T-cell (primary cell): ENCODE data around the gene CORO7. TPM values are rescaled to one million over a fixed set of nuclear protein-coding genes. Genes with fewer than 3 reads are reported as not detected.

ENCODE experiments used
- ATAC-seq, 4 experiments: fragments of 200-7000 bp in 3 of 4; fragments of 150-1000 bp in 1 of 4; cut with Tn5 transposase; replicated peaks in 1 of 4; 1 replicate in 3 of 4; 2 replicates in 1 of 4; pipeline ENCODE4 v1.10.0; 2021; ENCODE audit warnings: moderate library complexity in 3 of 4, mild to moderate bottlenecking in 2 of 4, moderate number of reproducible peaks in 1 of 4
- CTCF ChIA-PET, 2 donors: fragments of 300-600 bp; sonication (Branson Sonifier 250); formaldehyde crosslinking; loops; one replicate each; lab custom pipeline; 2022; ENCODE audit warnings: antibody characterized with exemption in 2 of 2; lab: Charles Lee
- POLR2A ChIA-PET, 2 donors: fragments of 300-600 bp; sonication (Branson Sonifier 250); formaldehyde crosslinking; loops; one replicate each; lab custom pipeline; 2022; ENCODE audit warnings: antibody characterized with exemption in 2 of 2; lab: Charles Lee
- DNase-seq, 35 experiments: peaks; one replicate each; pipeline versions ENCODE4 v3.0.0 to v3.0.0-alpha.2; 2013 to 2023
- H3K27ac ChIP-seq: one replicate; pipeline ENCODE4 v1.5.1; 2013; ENCODE audit warnings: low read length
- H3K27me3 ChIP-seq, 2 experiments: replicated peaks in 1 of 2; 1 replicate in 1 of 2; 2 replicates in 1 of 2; pipeline versions ENCODE4 v1.6.1 to v1.7.0; 2013; ENCODE audit warnings: low read length in 1 of 2, mixed read lengths in 1 of 2; ENCODE audit not compliant: control insufficient read depth in 2 of 2, insufficient read depth in 2 of 2; ENCODE audit errors: extremely low read depth in 1 of 2
- H3K36me3 ChIP-seq, 2 donors: 1 replicate in 1 of 2; 2 replicates in 1 of 2; pipeline versions ENCODE4 v1.6.1 to v1.7.0; 2013; ENCODE audit warnings: low read length in 1 of 2; ENCODE audit not compliant: control insufficient read depth in 2 of 2, insufficient read depth in 1 of 2; ENCODE audit errors: extremely low read depth in 1 of 2
- H3K4me1 ChIP-seq, 2 experiments: 1 replicate in 1 of 2; 2 replicates in 1 of 2; pipeline versions ENCODE4 v1.6.1 to v1.7.0; 2013; ENCODE audit warnings: low read length in 2 of 2, mixed read lengths in 1 of 2; ENCODE audit not compliant: insufficient read depth in 2 of 2, control insufficient read depth in 1 of 2; ENCODE audit errors: extremely low read depth in 1 of 2
- H3K4me3 ChIP-seq, 2 donors: 1 replicate in 1 of 2; 2 replicates in 1 of 2; pipeline versions ENCODE4 v1.5.1 to v1.7.0; 2013; ENCODE audit warnings: mild to moderate bottlenecking in 2 of 2, low read length in 1 of 2, moderate library complexity in 1 of 2; ENCODE audit not compliant: control insufficient read depth in 1 of 2; ENCODE audit errors: extremely low read depth in 1 of 2
- H3K9me3 ChIP-seq: 2 replicates; pipeline ENCODE4 v1.7.0; 2013
- H3K27ac Mint-ChIP-seq, 2 donors: one replicate each; pipeline ENCODE4 v1.8.0; 2020 to 2021; ENCODE audit warnings: mild to moderate bottlenecking in 2 of 2, mixed read lengths in 2 of 2
- H3K27me3 Mint-ChIP-seq, 2 donors: one replicate each; pipeline ENCODE4 v1.8.0; 2021 to 2022; ENCODE audit warnings: mixed read lengths in 2 of 2
- H3K36me3 Mint-ChIP-seq: one replicate; pipeline ENCODE4 v1.8.0; 2021; ENCODE audit warnings: mixed read lengths
- H3K4me1 Mint-ChIP-seq, 3 donors: one replicate each; pipeline ENCODE4 v1.8.0; 2020 to 2022; ENCODE audit warnings: mixed read lengths in 3 of 3, mild to moderate bottlenecking in 1 of 3
- H3K4me3 Mint-ChIP-seq, 3 donors: one replicate each; pipeline ENCODE4 v1.8.0; 2020 to 2022; ENCODE audit warnings: mild to moderate bottlenecking in 3 of 3, mixed read lengths in 3 of 3, moderate library complexity in 3 of 3
- H3K9me3 Mint-ChIP-seq, 3 donors: one replicate each; pipeline ENCODE4 v1.8.0; 2020 to 2022; ENCODE audit warnings: mixed read lengths in 3 of 3
- WGBS: methylation state at CpG from one replicate; pipeline ENCODE4 v1.1.5; 2013; ENCODE audit warnings: missing lambda C conversion rate; ENCODE audit not compliant: insufficient coverage; 5-methylcytosine and 5-hydroxymethylcytosine counted together
- total RNA-seq, 35 experiments: library from RNA in 6 of 35; stranded (reverse) in 6 of 35; fragments of 120-200 nt in 1 of 35; gene quantifications; one replicate each; pipeline versions ENCODE4 v1.2.1 to v1.2.4 and lab custom pipeline; 2013 to 2026

Gene CORO7
- total RNA-seq, 5 donors from 2014 or later (not counting 1 experiment from before 2014, with no cell fraction given), result 213 to 675 (median 230) TPM

- ATAC-seq (peak in 2 of 4 experiments; percentile 6 to 15), DNase-seq (no peak)
- Histone ChIP-seq H3K4me3 (peak overlapping the region; percentile 69 to 97), H3K27ac (peak overlapping the region; percentile 58), H3K27me3 (no peaks in the 10 kb centered on the region), H3K4me1 (peaks cover 8 to 30% of the 10 kb centered on the region in 2 experiments), H3K9me3 (no peaks in the 10 kb centered on the region), H3K36me3 (peaks cover 6 to 15% of the 10 kb centered on the region in 2 donors)
- H3K27me3 Mint-ChIP-seq, result no peaks in the 10 kb centered on the region
- H3K4me1 Mint-ChIP-seq, result peaks cover 16 to 44% (median 41%) of the 10 kb centered on the region in 3 donors
- POLR2A ChIA-PET, result interaction anchor here in 1 of 2 donors (0.6 to 0.7 kb wide), 2 partner anchors 41 to 389 kb away, joined by 3 read pairs; no protein-coding TSS in a partner anchor
- H3K9me3 Mint-ChIP-seq, result no peaks in the 10 kb centered on the region
- CTCF ChIA-PET, result interaction anchor here in 1 of 2 donors (0.5 to 0.7 kb wide), 3 partner anchors 77 to 235 kb away, joined by 3 to 5 read pairs (median 5); partner anchors contain the start of gene TFAP4
- peak overlapping the region; percentile 77 to 85 for H3K27ac Mint-ChIP-seq
- peaks cover 7% of the 10 kb centered on the region for H3K36me3 Mint-ChIP-seq
- WGBS, result 25% methylated on average over 23 of the region's 24 CpGs
- peak overlapping the region; percentile 81 to 93 (median 88) for H3K4me3 Mint-ChIP-seq
These were observed 66.0 kb downstream of the CORO7 start for GRCh38 chr16:4350365-4350786.

GRCh38 chr16:4349332-4349731 lies 67.1 kb downstream of the CORO7 start:
- H3K4me1 ChIP-seq, result peaks cover 8 to 30% of the 10 kb centered on the region in 2 experiments
- ChIA-PET CTCF (no interaction called here), POLR2A (no interaction called here)

GRCh38 chr16:4347765-4348509 lies 68.5 kb downstream of the CORO7 start:
- Mint-ChIP-seq H3K9me3 (no peaks in the 10 kb centered on the region), H3K4me1 (peaks cover 16 to 54% (median 50%) of the 10 kb centered on the region in 3 donors), H3K4me3 (peak overlapping the region in 1 of 3 donors; percentile 14), H3K36me3 (peaks cover 4% of the 10 kb centered on the region), H3K27me3 (no peaks in the 10 kb centered on the region), H3K27ac (no peak overlapping the region)
- 97% methylated on average over 17 of the region's 17 CpGs for WGBS
- H3K27me3 ChIP-seq, result no peaks in the 10 kb centered on the region
- peaks cover 0 to 6% of the 10 kb centered on the region in 2 donors for H3K36me3 ChIP-seq
- ChIA-PET POLR2A (no interaction called here), CTCF (no interaction called here)
- DNase-seq (no peak), ATAC-seq (no peak)
- peaks cover 8 to 33% of the 10 kb centered on the region in 2 experiments for H3K4me1 ChIP-seq
- no peak overlapping the region for H3K4me3 ChIP-seq
- H3K27ac ChIP-seq, result no peak overlapping the region
- no peaks in the 10 kb centered on the region for H3K9me3 ChIP-seq

More at GRCh38 chr16:4349332-4349731, 67.1 kb downstream of the CORO7 start:
- no peak overlapping the region for H3K4me3 ChIP-seq
- DNase-seq (no peak), ATAC-seq (no peak)
- no peak overlapping the region for H3K27ac Mint-ChIP-seq
- H3K9me3 Mint-ChIP-seq, result no peaks in the 10 kb centered on the region
- no peak overlapping the region for H3K27ac ChIP-seq
- no peaks in the 10 kb centered on the region for H3K27me3 Mint-ChIP-seq
- WGBS, result 100% methylated on average over 1 of the region's 5 CpGs
- peaks cover 7% of the 10 kb centered on the region for H3K36me3 Mint-ChIP-seq
- H3K27me3 ChIP-seq, result no peaks in the 10 kb centered on the region
- H3K9me3 ChIP-seq, result no peaks in the 10 kb centered on the region
- peaks cover 2 to 5% of the 10 kb centered on the region in 2 donors for H3K36me3 ChIP-seq
- H3K4me3 Mint-ChIP-seq, result no peak overlapping the region
- H3K4me1 Mint-ChIP-seq, result peaks cover 16 to 48% (median 47%) of the 10 kb centered on the region in 3 donors

- H3K36me3 Mint-ChIP-seq, result peaks cover 4% of the 10 kb centered on the region
- no peaks in the 10 kb centered on the region for H3K9me3 Mint-ChIP-seq
- H3K27ac Mint-ChIP-seq, result peak overlapping the region in 1 of 2 donors; percentile 52
- 94% methylated on average over 4 of the region's 8 CpGs for WGBS
- no peaks in the 10 kb centered on the region for H3K9me3 ChIP-seq
- POLR2A ChIA-PET, result no interaction called here
- ATAC-seq, result no peak
- H3K4me1 ChIP-seq, result peaks cover 8 to 33% of the 10 kb centered on the region in 2 experiments
- no peak overlapping the region for H3K27ac ChIP-seq
- no peak overlapping the region for H3K4me3 Mint-ChIP-seq
- H3K4me3 ChIP-seq, result no peak overlapping the region
- H3K36me3 ChIP-seq, result peaks cover 0 to 6% of the 10 kb centered on the region in 2 donors
- H3K4me1 Mint-ChIP-seq, result peaks cover 16 to 54% (median 50%) of the 10 kb centered on the region in 3 donors
- DNase-seq, result no peak
- H3K27me3 ChIP-seq, result no peaks in the 10 kb centered on the region
- H3K27me3 Mint-ChIP-seq, result no peaks in the 10 kb centered on the region
- CTCF ChIA-PET, result no interaction called here
These were observed 69.4 kb downstream of the CORO7 start for GRCh38 chr16:4347010-4347409.

GRCh38 chr16:4345836-4346781 lies 70.3 kb downstream of the CORO7 start:
- H3K27ac Mint-ChIP-seq, result no peak overlapping the region
- H3K36me3 ChIP-seq, result peaks cover 3 to 10% of the 10 kb centered on the region in 2 donors
- DNase-seq, result no peak
- peaks cover 4% of the 10 kb centered on the region for H3K36me3 Mint-ChIP-seq
- H3K27me3 ChIP-seq, result no peaks in the 10 kb centered on the region
- H3K4me1 ChIP-seq, result peaks cover 8 to 36% of the 10 kb centered on the region in 2 experiments
- no peaks in the 10 kb centered on the region for H3K27me3 Mint-ChIP-seq
- H3K9me3 ChIP-seq, result no peaks in the 10 kb centered on the region
- H3K4me3 ChIP-seq, result no peak overlapping the region
- ChIA-PET POLR2A (no interaction called here), CTCF (no interaction called here)
- H3K9me3 Mint-ChIP-seq, result no peaks in the 10 kb centered on the region
- H3K27ac ChIP-seq, result no peak overlapping the region
- WGBS, result 92% methylated on average over 4 of the region's 14 CpGs
- no peak for ATAC-seq
- H3K4me1 Mint-ChIP-seq, result peaks cover 16 to 48% (median 42%) of the 10 kb centered on the region in 3 donors
- H3K4me3 Mint-ChIP-seq, result no peak overlapping the region
